H9 (cell line): ENCODE data around the gene EPS8. TPM values are rescaled to one million over a fixed set of nuclear protein-coding genes. Genes with fewer than 3 reads are reported as not detected.

ENCODE experiments used
- DNase-seq: peaks from one replicate; pipeline ENCODE4 v3.0.0-alpha.2; 2017
- H2AFZ ChIP-seq: one replicate; pipeline ENCODE4 v1.6.1; 2013; ENCODE audit warnings: mild to moderate bottlenecking, low read length, control low read depth, moderate library complexity
- H2AK5ac ChIP-seq: 2 replicates; pipeline ENCODE4 v1.6.1; 2013; ENCODE audit warnings: low read length, control low read depth, mixed read lengths; ENCODE audit not compliant: insufficient read length
- H2BK120ac ChIP-seq: one replicate; pipeline ENCODE4 v1.6.1; 2013; ENCODE audit warnings: low read depth, mild to moderate bottlenecking, low read length, control low read depth, inconsistent platforms; ENCODE audit not compliant: poor library complexity, severe bottlenecking
- H2BK12ac ChIP-seq: 2 replicates; pipeline ENCODE4 v1.6.1; 2013; ENCODE audit warnings: low read length, control low read depth, mixed read lengths, low read depth; ENCODE audit not compliant: insufficient read length
- H2BK15ac ChIP-seq: 2 replicates; pipeline ENCODE4 v1.6.1; 2013; ENCODE audit warnings: low read depth, low read length, control low read depth
- H2BK20ac ChIP-seq: one replicate; pipeline ENCODE4 v1.6.1; 2013; ENCODE audit warnings: low read depth, mild to moderate bottlenecking, low read length, control low read depth, inconsistent platforms; ENCODE audit not compliant: poor library complexity, severe bottlenecking
- H2BK5ac ChIP-seq: 2 replicates; pipeline ENCODE4 v1.6.1; 2013; ENCODE audit warnings: low read length, control low read depth, mixed read lengths; ENCODE audit not compliant: insufficient read length
- H3K14ac ChIP-seq: 2 replicates; pipeline ENCODE4 v1.6.1; 2013; ENCODE audit warnings: low read length, control low read depth; ENCODE audit not compliant: insufficient read depth
- H3K18ac ChIP-seq: 2 replicates; pipeline ENCODE4 v1.6.1; 2013; ENCODE audit warnings: low read depth, mild to moderate bottlenecking, mixed read lengths, low read length, control low read depth; ENCODE audit not compliant: insufficient read length
- H3K23ac ChIP-seq: 2 replicates; pipeline ENCODE4 v1.6.1; 2013; ENCODE audit warnings: low read length, control low read depth, mixed read lengths, low read depth; ENCODE audit not compliant: insufficient read length
- H3K23me2 ChIP-seq: 2 replicates; pipeline ENCODE4 v1.6.1; 2013; ENCODE audit warnings: low read depth, mild to moderate bottlenecking, mixed read lengths, low read length, control low read depth; ENCODE audit not compliant: insufficient read length, poor library complexity, severe bottlenecking
- H3K27ac ChIP-seq: 2 replicates; pipeline ENCODE4 v1.5.1; 2013; ENCODE audit warnings: low read length, control low read depth, mixed read lengths, low read depth; ENCODE audit not compliant: insufficient read length
- H3K27me3 ChIP-seq: 2 replicates; pipeline ENCODE4 v1.6.1; 2013; ENCODE audit warnings: low read length, control low read depth, inconsistent platforms; ENCODE audit not compliant: insufficient read depth
- H3K4ac ChIP-seq: 2 replicates; pipeline ENCODE4 v1.6.1; 2013; ENCODE audit warnings: low read depth, mild to moderate bottlenecking, control low read depth, inconsistent platforms, low read length, moderate library complexity
- H3K4me1 ChIP-seq: 2 replicates; pipeline ENCODE4 v1.6.1; 2013; ENCODE audit warnings: low read length, control low read depth, inconsistent platforms; ENCODE audit not compliant: insufficient read depth
- H3K4me2 ChIP-seq: 2 replicates; pipeline ENCODE4 v1.6.1; 2013; ENCODE audit warnings: low read length, control low read depth, mixed read lengths; ENCODE audit not compliant: insufficient read length, insufficient read depth
- H3K56ac ChIP-seq: 2 replicates; pipeline ENCODE4 v1.6.1; 2013; ENCODE audit warnings: low read depth, mild to moderate bottlenecking, mixed read lengths, low read length, control low read depth; ENCODE audit not compliant: insufficient read length
- H3K79me1 ChIP-seq: 2 replicates; pipeline ENCODE4 v1.6.1; 2013; ENCODE audit warnings: low read depth, mild to moderate bottlenecking, moderate library complexity, low read length, control low read depth, inconsistent platforms; ENCODE audit not compliant: insufficient read depth, poor library complexity, severe bottlenecking
- H3K79me2 ChIP-seq: 2 replicates; pipeline ENCODE4 v1.6.1; 2013; ENCODE audit warnings: low read length, control low read depth, inconsistent platforms; ENCODE audit not compliant: insufficient read depth
- H3K9ac ChIP-seq: 2 replicates; pipeline ENCODE4 v1.6.1; 2013; ENCODE audit warnings: low read length, control low read depth, mixed read lengths; ENCODE audit not compliant: insufficient read length; ENCODE audit errors: extremely low read depth
- H3K9me3 ChIP-seq: one replicate; pipeline ENCODE4 v1.6.1; 2013; ENCODE audit warnings: low read depth, low read length, inconsistent platforms; ENCODE audit not compliant: control insufficient read depth
- H3T11ph ChIP-seq: one replicate; pipeline ENCODE4 v1.6.1; 2013; ENCODE audit warnings: mild to moderate bottlenecking, low read length, control low read depth, inconsistent platforms
- H4K20me1 ChIP-seq: one replicate; pipeline ENCODE4 v1.6.1; 2013; ENCODE audit not compliant: control insufficient read depth, insufficient read length, insufficient read depth
- H4K5ac ChIP-seq: 2 replicates; pipeline ENCODE4 v1.6.1; 2013; ENCODE audit warnings: low read depth, mild to moderate bottlenecking, mixed read lengths, low read length, control low read depth; ENCODE audit not compliant: insufficient read length
- H4K8ac ChIP-seq: replicated peaks from 2 replicates; pipeline ENCODE4 v1.6.1; 2013; ENCODE audit warnings: low read length, control low read depth, mixed read lengths, low read depth; ENCODE audit not compliant: insufficient read length
- H4K91ac ChIP-seq: 2 replicates; pipeline ENCODE4 v1.6.1; 2013; ENCODE audit warnings: low read depth, mild to moderate bottlenecking, moderate library complexity, mixed read lengths, low read length, control low read depth; ENCODE audit not compliant: insufficient read length
- H3K27ac Mint-ChIP-seq, 3 experiments: 2 replicates in 2 of 3; 3 replicates in 1 of 3; pipeline ENCODE4 v1.8.0; 2020 to 2021; ENCODE audit warnings: mixed read lengths in 3 of 3, mild to moderate bottlenecking in 1 of 3, moderate library complexity in 1 of 3
- H3K27me3 Mint-ChIP-seq: 2 replicates; pipeline ENCODE4 v1.8.0; 2021; ENCODE audit warnings: low read depth, mild to moderate bottlenecking, moderate library complexity, mixed read lengths
- H3K36me3 Mint-ChIP-seq, 3 experiments: 2 replicates in 2 of 3; 3 replicates in 1 of 3; pipeline ENCODE4 v1.8.0; 2020 to 2021; ENCODE audit warnings: low read depth in 3 of 3, mixed read lengths in 3 of 3; ENCODE audit not compliant: insufficient read depth in 1 of 3
- H3K4me1 Mint-ChIP-seq, 2 experiments: 2 replicates each; pipeline ENCODE4 v1.8.0; 2020; ENCODE audit warnings: mixed read lengths in 2 of 2
- H3K4me3 Mint-ChIP-seq, 2 experiments: 2 replicates in 1 of 2; 3 replicates in 1 of 2; pipeline ENCODE4 v1.8.0; 2020 to 2021; ENCODE audit warnings: mild to moderate bottlenecking in 2 of 2, mixed read lengths in 2 of 2, moderate library complexity in 1 of 2
- H3K9me3 Mint-ChIP-seq, 2 experiments: 2 replicates in 1 of 2; 3 replicates in 1 of 2; pipeline ENCODE4 v1.8.0; 2020; ENCODE audit warnings: mild to moderate bottlenecking in 2 of 2, mixed read lengths in 2 of 2, moderate library complexity in 1 of 2
- WGBS: extraction: QIAGEN DNeasy Blood & Tissue Kit; methylation state at CpG from one replicate; pipeline ENCODE4 v1.1.7; 2013; ENCODE audit warnings: missing lambda C conversion rate, low lambda C conversion rate, mixed read lengths; ENCODE audit not compliant: insufficient read length; ENCODE audit errors: extremely low coverage; 5-methylcytosine and 5-hydroxymethylcytosine counted together
- total RNA-seq: library from RNA; stranded (reverse); gene quantifications from 2 replicates; pipeline ENCODE4 v1.2.1, GENCODE V29; 2021
- TF ChIP-seq, protein P1 (sequence below): fragments of 200-600 bp; sonication (generic); conservative IDR thresholded peaks from 3 replicates; pipeline ENCODE4 v1.8.0; 2021; ENCODE audit warnings: antibody characterized with exemption, mild to moderate bottlenecking

Gene EPS8
- total RNA-seq, 1 experiment from 2014 or later: 2.2 TPM

DNA sequence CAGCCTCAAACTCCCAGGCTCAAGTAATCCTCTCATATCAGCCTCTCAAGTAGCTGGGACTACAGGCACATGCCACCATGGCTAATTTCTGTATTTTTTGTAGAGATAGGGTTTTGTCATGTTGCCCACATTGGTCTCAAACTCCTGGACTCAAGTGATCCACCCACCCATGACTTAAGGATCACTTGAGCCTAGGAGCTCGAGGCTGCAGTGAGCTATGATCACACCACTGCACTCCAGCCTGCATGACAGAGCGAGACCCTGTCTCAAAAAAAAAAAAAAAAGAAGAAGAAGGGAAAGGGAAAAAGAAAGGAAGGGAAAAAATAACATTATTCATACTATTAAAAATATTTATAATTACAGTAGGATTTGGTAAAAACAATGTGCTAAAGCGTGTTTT is 19.2 kb downstream of the EPS8 start:
- no peak overlapping the region for H3K4me3 Mint-ChIP-seq
- no peak overlapping the region; a peak in 1 of 7 replicates for H3K27ac Mint-ChIP-seq
- Histone ChIP-seq H2AFZ (no peak overlapping the region), H4K5ac (no peak overlapping the region), H4K8ac (no peak overlapping the region), H3K79me1 (no peaks in the 10 kb centered on the region), H3K23me2 (no peaks in the 10 kb centered on the region), H3K14ac (no peak overlapping the region), H3K79me2 (no peaks in the 10 kb centered on the region), H3K27me3 (no peaks in the 10 kb centered on the region), H3K9ac (no peak overlapping the region), H2AK5ac (no peak overlapping the region), H2BK12ac (no peak overlapping the region), H3K27ac (no peak overlapping the region), H2BK20ac (no peak overlapping the region), H3T11ph (no peak overlapping the region), H3K18ac (no peak overlapping the region), H4K91ac (no peak overlapping the region), H3K9me3 (no peaks in the 10 kb centered on the region), H2BK120ac (no peak overlapping the region), H2BK5ac (no peak overlapping the region), H3K4ac (no peak overlapping the region), H3K4me2 (no peak overlapping the region), H3K4me1 (no peaks in the 10 kb centered on the region; the same call in 1 of the 2 replicates), H2BK15ac (no peak overlapping the region), H3K23ac (no peak overlapping the region), H3K56ac (no peak overlapping the region), H4K20me1 (no peaks in the 10 kb centered on the region)
- H3K27me3 Mint-ChIP-seq: no peaks in the 10 kb centered on the region
- no peaks in the 10 kb centered on the region for H3K36me3 Mint-ChIP-seq
- peaks cover 18 to 20% of the 10 kb centered on the region in 2 experiments for H3K4me1 Mint-ChIP-seq
- H3K9me3 Mint-ChIP-seq: no peaks in the 10 kb centered on the region
- no peak for DNase-seq
- TF ChIP-seq, protein P1, sequence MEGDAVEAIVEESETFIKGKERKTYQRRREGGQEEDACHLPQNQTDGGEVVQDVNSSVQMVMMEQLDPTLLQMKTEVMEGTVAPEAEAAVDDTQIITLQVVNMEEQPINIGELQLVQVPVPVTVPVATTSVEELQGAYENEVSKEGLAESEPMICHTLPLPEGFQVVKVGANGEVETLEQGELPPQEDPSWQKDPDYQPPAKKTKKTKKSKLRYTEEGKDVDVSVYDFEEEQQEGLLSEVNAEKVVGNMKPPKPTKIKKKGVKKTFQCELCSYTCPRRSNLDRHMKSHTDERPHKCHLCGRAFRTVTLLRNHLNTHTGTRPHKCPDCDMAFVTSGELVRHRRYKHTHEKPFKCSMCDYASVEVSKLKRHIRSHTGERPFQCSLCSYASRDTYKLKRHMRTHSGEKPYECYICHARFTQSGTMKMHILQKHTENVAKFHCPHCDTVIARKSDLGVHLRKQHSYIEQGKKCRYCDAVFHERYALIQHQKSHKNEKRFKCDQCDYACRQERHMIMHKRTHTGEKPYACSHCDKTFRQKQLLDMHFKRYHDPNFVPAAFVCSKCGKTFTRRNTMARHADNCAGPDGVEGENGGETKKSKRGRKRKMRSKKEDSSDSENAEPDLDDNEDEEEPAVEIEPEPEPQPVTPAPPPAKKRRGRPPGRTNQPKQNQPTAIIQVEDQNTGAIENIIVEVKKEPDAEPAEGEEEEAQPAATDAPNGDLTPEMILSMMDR: no peak
- WGBS: no CpG with 5 or more reads among the region's 3 CpGs
